ENCODE data around the gene ITGAL.

GRCh38 chr16:30525844-30526136 is 53.2 kb downstream of the ITGAL start:
- TF ChIP-seq CTCF (IDR thresholded peaks at IDR 0.05; ENCODE audit: low read length) (no peak), EZH2 (optimal IDR thresholded peaks at IDR 0.05; ENCODE audit: low read depth, low read length) (no peak), EZH2phosphoT487 (IDR thresholded peaks at IDR 0.05; ENCODE audit: low read length) (no peak)

Data from MM.1S (cell line).